SK-N-SH (cell line): ENCODE measurements around the gene ZFHX3. TPM values are rescaled to one million over a fixed set of nuclear protein-coding genes. Genes with fewer than 3 reads are reported as not detected.

Experiments
- CTCF ChIA-PET: fragments of 300-600, 350-600 bp; formaldehyde crosslinking; extraction: SDS; loops from one replicate; lab custom pipeline; 2021; lab: Yijun Ruan, JAX
- POLR2A ChIA-PET: fragments of 350-600 bp; sonication (Branson Sonifier 250); formaldehyde crosslinking; extraction: SDS; loops from one replicate; lab custom pipeline; 2020; ENCODE audit warnings: antibody characterized with exemption, inconsistent platforms; lab: Yijun Ruan, JAX
- DNase-seq: peaks from one replicate; pipeline ENCODE4 v3.0.0; 2012
- H2AFZ ChIP-seq: fragments of 200-600 bp; sonication (generic); 2 replicates; pipeline ENCODE4 v1.8.1; 2016; ENCODE audit warnings: antibody characterized with exemption, mild to moderate bottlenecking, low read depth
- H3F3A ChIP-seq: fragments of 200-600 bp; sonication (generic); replicated peaks from 2 replicates; pipeline ENCODE3; 2016; ENCODE audit warnings: antibody characterized with exemption, mild to moderate bottlenecking; ENCODE audit not compliant: insufficient read depth
- H3K27ac ChIP-seq, 2 experiments: fragments of 200-500 bp in 1 of 2; fragments of 200-600 bp in 1 of 2; sonication (Bioruptor generic) in 1 of 2; sonication (generic), shearing (Covaris generic) in 1 of 2; 2 replicates each; pipeline versions ENCODE4 v1.5.1 to v1.6.1; 2014 to 2016; ENCODE audit warnings: low read depth in 2 of 2, inconsistent platforms in 1 of 2, low read length in 1 of 2, mild to moderate bottlenecking in 1 of 2, mixed read lengths in 1 of 2
- H3K27me3 ChIP-seq: fragments of 200-600 bp; sonication (generic), shearing (Covaris generic); 2 replicates; pipeline ENCODE4 v1.6.1; 2016; ENCODE audit warnings: mixed run types; ENCODE audit not compliant: insufficient read depth
- H3K36me3 ChIP-seq, 2 experiments: fragments of 200-500 bp in 1 of 2; fragments of 200-600 bp in 1 of 2; sonication (Bioruptor generic) in 1 of 2; sonication (generic) in 1 of 2; replicated peaks in 1 of 2; 2 replicates each; pipeline versions ENCODE3 to v1.5.1; 2014 to 2016; ENCODE audit warnings: low read length in 1 of 2, mild to moderate bottlenecking in 1 of 2; ENCODE audit not compliant: insufficient read depth in 2 of 2, control insufficient read depth in 1 of 2
- H3K4me1 ChIP-seq, 2 experiments: fragments of 200-500 bp in 1 of 2; fragments of 200-600 bp in 1 of 2; sonication (Bioruptor generic) in 1 of 2; sonication (generic), shearing (Covaris generic) in 1 of 2; 2 replicates each; pipeline versions ENCODE4 v1.5.1 to v1.6.1; 2014 to 2016; ENCODE audit warnings: low read depth in 1 of 2, low read length in 1 of 2, mixed run types in 1 of 2; ENCODE audit not compliant: insufficient read depth in 2 of 2, control insufficient read depth in 1 of 2
- H3K4me2 ChIP-seq: fragments of 200-600 bp; sonication (generic), shearing (Covaris generic); 2 replicates; pipeline ENCODE4 v1.6.1; 2017; ENCODE audit warnings: mixed run types
- H3K4me3 ChIP-seq, 2 experiments: fragments of 200-500 bp in 1 of 2; fragments of 200-600 bp in 1 of 2; sonication (Bioruptor generic) in 1 of 2; sonication (generic), shearing (Covaris generic) in 1 of 2; 2 replicates each; pipeline versions ENCODE4 v1.5.1 to v1.8.1; 2014 to 2016; ENCODE audit warnings: low read depth in 2 of 2, inconsistent platforms in 1 of 2, low read length in 1 of 2, mild to moderate bottlenecking in 1 of 2, mixed read lengths in 1 of 2, moderate library complexity in 1 of 2
- H3K79me2 ChIP-seq: fragments of 200-600 bp; sonication (generic); 2 replicates; pipeline ENCODE4 v1.8.1; 2017; ENCODE audit warnings: mild to moderate bottlenecking; ENCODE audit not compliant: insufficient read depth
- H3K9ac ChIP-seq: fragments of 200-600 bp; sonication (generic); 2 replicates; pipeline ENCODE4 v1.6.1; 2017; ENCODE audit warnings: mixed run types
- H3K9me2 ChIP-seq: fragments of 200-600 bp; sonication (generic); 2 replicates; pipeline ENCODE4 v1.6.1; 2017; ENCODE audit warnings: mixed run types
- H3K9me3 ChIP-seq: fragments of 200-600 bp; sonication (generic); 2 replicates; pipeline ENCODE4 v1.6.1; 2017; ENCODE audit warnings: mixed run types, mild to moderate bottlenecking, moderate library complexity
- H4K20me1 ChIP-seq: fragments of 200-600 bp; sonication (generic); 2 replicates; pipeline ENCODE4 v1.6.1; 2017; ENCODE audit warnings: mild to moderate bottlenecking, mixed run types; ENCODE audit not compliant: insufficient read depth
- CHD2 ChIP-seq: fragments of 150-350 bp; IDR thresholded peaks from 2 replicates; pipeline ENCODE4 v1.6.1; 2018; ENCODE audit warnings: low read length; ENCODE audit not compliant: partially characterized antibody
- ELF1 ChIP-seq: IDR thresholded peaks from 2 replicates; pipeline ENCODE4 v1.4.0; 2012
- EZH2phosphoT487 ChIP-seq: fragments of 200-600 bp; sonication (generic); IDR thresholded peaks from 2 replicates; pipeline ENCODE4 v1.6.1; 2017; ENCODE audit warnings: low read depth, mixed run types, mild to moderate bottlenecking, antibody characterized with exemption, moderate library complexity, borderline replicate concordance
- GATA2 ChIP-seq: sonication (generic); formaldehyde crosslinking; IDR thresholded peaks from 2 replicates; pipeline ENCODE4 v1.5.0; 2020; ENCODE audit warnings: mild to moderate bottlenecking, missing genetic modification reagents
- MEF2A ChIP-seq: IDR thresholded peaks from 2 replicates; pipeline ENCODE4 v1.4.0; 2012; ENCODE audit warnings: low read depth, borderline replicate concordance
- NRF1 ChIP-seq: IDR thresholded peaks from 2 replicates; pipeline ENCODE4 v1.6.1; 2012; ENCODE audit warnings: low read depth, mild to moderate bottlenecking, low read length
- RAD21 ChIP-seq: IDR thresholded peaks from 2 replicates; pipeline ENCODE4 v1.6.1; 2012; ENCODE audit warnings: mild to moderate bottlenecking, low read length
- RXRA ChIP-seq: IDR thresholded peaks from 2 replicates; pipeline ENCODE4 v1.4.0; 2012; ENCODE audit warnings: low read depth, mild to moderate bottlenecking, borderline replicate concordance
- SIN3A ChIP-seq: IDR thresholded peaks from 2 replicates; pipeline ENCODE4 v1.6.1; 2012; ENCODE audit warnings: low read depth, mild to moderate bottlenecking, low read length, moderate library complexity, borderline replicate concordance
- TAF1 ChIP-seq: IDR thresholded peaks from 2 replicates; pipeline ENCODE4 v1.6.1; 2012; ENCODE audit warnings: low read depth, mild to moderate bottlenecking, low read length, moderate library complexity, borderline replicate concordance
- TCF12 ChIP-seq: IDR thresholded peaks from 2 replicates; pipeline ENCODE4 v1.4.0; 2012
- WGBS: methylation state at CpG from one replicate; pipeline ENCODE4 v1.1.6; 2017; ENCODE audit warnings: low lambda C conversion rate; 5-methylcytosine and 5-hydroxymethylcytosine counted together
- polyA plus RNA-seq, 3 experiments: library from polyadenylated mRNA; depleted of rRNA; stranded (reverse); fragments of >200 nt; gene quantifications; 2 replicates each; pipeline ENCODE4 v1.2.3, GENCODE V29; 2012
- TF ChIP-seq, protein P1 (sequence below): IDR thresholded peaks from 2 replicates; pipeline ENCODE4; 2012

Gene ZFHX3
- polyA plus RNA-seq, 1 of the 3 experiments (the other 2 are of a cell fraction), result 2.0 TPM

DNA sequence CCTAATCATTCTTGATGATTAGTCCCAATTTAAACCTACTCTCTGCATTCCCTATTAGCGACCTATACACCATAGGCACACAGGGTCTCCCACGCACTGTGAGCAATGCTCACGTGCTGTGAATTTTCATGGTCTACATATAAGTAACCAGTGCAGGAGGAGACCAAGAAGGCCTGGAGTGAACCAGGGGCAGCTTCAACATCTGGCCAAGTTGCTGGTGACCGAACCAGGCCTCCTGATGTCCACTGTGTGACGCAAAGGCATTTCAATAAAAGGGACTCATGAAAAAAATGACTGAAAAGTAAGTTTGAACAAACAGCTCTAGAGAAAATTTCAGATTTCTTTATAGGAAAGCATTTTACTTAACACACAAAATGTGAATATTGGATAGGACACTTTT is 107.0 kb downstream of the ZFHX3 start:
- TF ChIP-seq EZH2phosphoT487, result no peak
- TF ChIP-seq RAD21, result no peak
- TF ChIP-seq ELF1, result no peak
- TF ChIP-seq CHD2, result no peak
- TF ChIP-seq TAF1, result no peak
- TF ChIP-seq, protein P1, sequence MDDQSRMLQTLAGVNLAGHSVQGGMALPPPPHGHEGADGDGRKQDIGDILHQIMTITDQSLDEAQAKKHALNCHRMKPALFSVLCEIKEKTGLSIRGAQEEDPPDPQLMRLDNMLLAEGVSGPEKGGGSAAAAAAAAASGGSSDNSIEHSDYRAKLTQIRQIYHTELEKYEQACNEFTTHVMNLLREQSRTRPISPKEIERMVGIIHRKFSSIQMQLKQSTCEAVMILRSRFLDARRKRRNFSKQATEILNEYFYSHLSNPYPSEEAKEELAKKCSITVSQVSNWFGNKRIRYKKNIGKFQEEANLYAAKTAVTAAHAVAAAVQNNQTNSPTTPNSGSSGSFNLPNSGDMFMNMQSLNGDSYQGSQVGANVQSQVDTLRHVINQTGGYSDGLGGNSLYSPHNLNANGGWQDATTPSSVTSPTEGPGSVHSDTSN, result no peak
- no peak for TF ChIP-seq MEF2A
- TF ChIP-seq NRF1, result no peak
- TF ChIP-seq TCF12, result no peak
- TF ChIP-seq GATA2 (CRISPR knock-in tag), result no peak
- H3K9me2 ChIP-seq, result no peaks in the 10 kb centered on the region
- CTCF ChIA-PET, result no interaction called here
- H3K79me2 ChIP-seq, result peaks cover 98% of the 10 kb centered on the region
- H4K20me1 ChIP-seq, result peaks cover 54% of the 10 kb centered on the region
- 96% methylated on average over 5 of the region's 5 CpGs for WGBS
- no peak for DNase-seq
- H3K4me3 ChIP-seq, result no peak overlapping the region
- POLR2A ChIA-PET, result no interaction called here
- H3K9me3 ChIP-seq, result no peaks in the 10 kb centered on the region
- peaks cover 15 to 34% of the 10 kb centered on the region in 2 experiments; a peak in 3 of 4 replicates for H3K4me1 ChIP-seq
- no peak overlapping the region for H2AFZ ChIP-seq
- no peak overlapping the region for H3K27ac ChIP-seq
- H3K27me3 ChIP-seq, result no peaks in the 10 kb centered on the region
- H3K9ac ChIP-seq, result no peak overlapping the region
- no peak overlapping the region for H3K4me2 ChIP-seq
- peaks cover 4% of the 10 kb centered on the region for H3F3A ChIP-seq
- H3K36me3 ChIP-seq, result peaks cover 0 to 14% of the 10 kb centered on the region in 2 experiments

DNA sequence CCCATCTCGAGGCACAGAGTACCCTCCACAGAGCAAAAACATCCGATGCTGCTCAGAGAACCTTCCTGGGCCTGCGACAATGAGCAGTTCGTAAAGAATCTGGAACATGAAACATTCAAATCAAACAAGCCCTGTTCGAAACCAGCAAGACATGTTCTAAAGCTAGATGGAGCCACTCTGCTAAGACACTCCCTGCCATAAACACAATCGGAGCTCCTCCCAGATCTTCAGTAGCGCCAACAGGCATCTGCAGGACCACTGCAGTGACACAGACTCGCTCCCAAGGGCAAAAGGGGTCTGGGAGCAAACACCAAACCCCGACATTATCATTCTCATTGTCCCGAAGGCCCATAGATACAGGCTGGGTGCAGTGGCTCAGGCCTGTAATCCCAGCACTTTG is 108.7 kb downstream of the ZFHX3 start:
- peak overlapping the region; percentile 30; the same call in 1 of the 2 replicates for H3K4me2 ChIP-seq
- peaks cover 4% of the 10 kb centered on the region for H3F3A ChIP-seq
- H3K4me1 ChIP-seq, result peaks cover 15 to 25% of the 10 kb centered on the region in 2 experiments; a peak in 2 of 4 replicates
- TF ChIP-seq RAD21 (peak; percentile 30; the same call in 1 of the 2 replicates), RXRA (no peak), EZH2phosphoT487 (no peak), SIN3A (no peak)
- H3K27me3 ChIP-seq, result no peaks in the 10 kb centered on the region
- no peak overlapping the region for H3K9ac ChIP-seq
- H3K9me3 ChIP-seq, result no peaks in the 10 kb centered on the region
- WGBS, result 82% methylated on average over 10 of the region's 10 CpGs
- no peak overlapping the region for H3K4me3 ChIP-seq
- no peaks in the 10 kb centered on the region for H3K9me2 ChIP-seq
- peaks cover 0 to 13% of the 10 kb centered on the region in 2 experiments for H3K36me3 ChIP-seq
- H3K27ac ChIP-seq, result peak overlapping the region in 1 of 2 experiments; percentile 12; a peak in 1 of 4 replicates
- H3K79me2 ChIP-seq, result peaks cover 96% of the 10 kb centered on the region
- ChIA-PET CTCF (interaction anchor here (0.5 to 1.3 kb wide), 3 partner anchors 9 to 107 kb away, joined by 3 to 5 read pairs (median 4); no protein-coding TSS in a partner anchor), POLR2A (no interaction called here)
- no peak overlapping the region for H2AFZ ChIP-seq
- peaks cover 55% of the 10 kb centered on the region for H4K20me1 ChIP-seq
- DNase-seq, result no peak
